IPS-18a (cell line): ENCODE results near the gene RNF31.

Experiments used
- H3K27ac ChIP-seq: one replicate; pipeline ENCODE4 v1.5.1; 2013; ENCODE audit warnings: low read length
- H3K27me3 ChIP-seq: one replicate; pipeline ENCODE4 v1.6.1; 2013; ENCODE audit warnings: mild to moderate bottlenecking, low read length; ENCODE audit not compliant: control insufficient read depth, insufficient read depth
- H3K36me3 ChIP-seq: one replicate; pipeline ENCODE4 v1.6.1; 2013; ENCODE audit warnings: low read depth, low read length; ENCODE audit not compliant: control insufficient read depth
- H3K4me1 ChIP-seq: one replicate; pipeline ENCODE4 v1.6.1; 2013; ENCODE audit warnings: low read depth, low read length; ENCODE audit not compliant: control insufficient read depth
- H3K4me3 ChIP-seq: one replicate; pipeline ENCODE4 v1.5.1; 2013; ENCODE audit warnings: low read length
- H3K9ac ChIP-seq: one replicate; pipeline ENCODE4 v1.6.1; 2013; ENCODE audit warnings: mild to moderate bottlenecking, low read length, moderate library complexity
- H3K9me3 ChIP-seq: one replicate; pipeline ENCODE4 v1.6.1; 2013; ENCODE audit warnings: low read depth, low read length; ENCODE audit not compliant: control insufficient read depth

RNF31 gene

GRCh38 chr14:24156840-24157239, 9.5 kb downstream of the RNF31 start:
- no peak overlapping the region for H3K4me3 ChIP-seq
- peaks cover 53% of the 10 kb centered on the region for H3K36me3 ChIP-seq
- no peaks in the 10 kb centered on the region for H3K27me3 ChIP-seq
- H3K9me3 ChIP-seq = no peaks in the 10 kb centered on the region
- H3K9ac ChIP-seq = no peak overlapping the region
- H3K27ac ChIP-seq = no peak overlapping the region
- H3K4me1 ChIP-seq = peaks cover 6% of the 10 kb centered on the region

GRCh38 chr14:24157331-24157730, 10.0 kb downstream of the RNF31 start:
- Histone ChIP-seq H3K27ac (no peak overlapping the region), H3K36me3 (peaks cover 50% of the 10 kb centered on the region), H3K9me3 (no peaks in the 10 kb centered on the region), H3K4me3 (no peak overlapping the region), H3K9ac (no peak overlapping the region), H3K27me3 (no peaks in the 10 kb centered on the region), H3K4me1 (peaks cover 6% of the 10 kb centered on the region)

DNA sequence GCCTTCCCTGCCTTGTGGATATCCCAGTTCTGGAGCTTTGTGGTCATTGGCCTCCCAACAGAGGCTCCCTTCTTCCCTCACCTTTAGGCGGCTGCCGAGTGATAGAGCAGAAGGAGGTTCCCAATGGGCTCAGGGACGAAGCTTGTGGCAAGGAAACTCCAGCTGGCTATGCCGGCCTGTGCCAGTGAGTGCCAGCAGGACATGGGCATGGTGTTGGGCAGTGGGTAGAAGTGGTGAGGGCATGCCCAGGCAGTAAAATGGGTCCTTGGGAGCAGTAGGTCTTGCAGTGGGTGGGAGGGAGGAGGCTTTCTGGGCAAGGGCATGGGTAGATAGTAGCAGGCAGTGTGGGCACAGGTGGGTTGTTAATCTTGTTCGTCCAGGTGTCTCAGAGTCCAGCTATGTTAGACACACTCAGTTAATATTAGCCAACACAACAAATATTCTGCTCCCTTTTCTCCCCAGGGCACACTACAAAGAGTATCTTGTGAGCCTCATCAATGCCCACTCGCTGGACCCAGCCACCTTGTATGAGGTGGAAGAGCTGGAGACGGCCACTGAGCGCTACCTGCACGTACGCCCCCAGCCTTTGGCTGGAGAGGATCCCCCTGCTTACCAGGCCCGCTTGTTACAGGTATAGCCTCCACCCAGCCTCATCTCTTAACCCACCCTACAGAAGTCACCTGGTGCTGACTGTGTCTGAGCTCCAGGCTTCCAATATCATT, 12.6 kb downstream of the RNF31 start:
- H3K4me1 ChIP-seq = peaks cover 6% of the 10 kb centered on the region
- no peaks in the 10 kb centered on the region for H3K9me3 ChIP-seq
- H3K36me3 ChIP-seq = peaks cover 45% of the 10 kb centered on the region
- no peaks in the 10 kb centered on the region for H3K27me3 ChIP-seq
- no peak overlapping the region for H3K4me3 ChIP-seq
- no peak overlapping the region for H3K9ac ChIP-seq
- no peak overlapping the region for H3K27ac ChIP-seq

GRCh38 chr14:24160499-24160849, 13.2 kb downstream of the RNF31 start:
- Histone ChIP-seq H3K4me3 (no peak overlapping the region), H3K27me3 (no peaks in the 10 kb centered on the region), H3K9ac (no peak overlapping the region), H3K9me3 (no peaks in the 10 kb centered on the region), H3K27ac (no peak overlapping the region), H3K36me3 (peaks cover 44% of the 10 kb centered on the region), H3K4me1 (peaks cover 6% of the 10 kb centered on the region)

- peaks cover 6% of the 10 kb centered on the region for H3K4me1 ChIP-seq
- no peak within 1 kb of the TSS for H3K9ac ChIP-seq
- peak within 1 kb of the TSS; percentile 35 for H3K4me3 ChIP-seq
- no peaks in the 10 kb centered on the region for H3K27me3 ChIP-seq
- H3K36me3 ChIP-seq = peaks cover 37% of the 10 kb centered on the region
- no peak within 1 kb of the TSS for H3K27ac ChIP-seq
- no peaks in the 10 kb centered on the region for H3K9me3 ChIP-seq
These were observed 13.8 kb downstream of the RNF31 start, which contains the start of gene IRF9 for GRCh38 chr14:24160850-24161804. Gene IRF9 (plus strand): TSS chr14:24161265. CDS start chr14:24162145, 880 bp downstream.

GRCh38 chr14:24162093-24162492, 14.8 kb downstream of the RNF31 start:
- H3K27ac ChIP-seq = no peak overlapping the region
- H3K36me3 ChIP-seq = peaks cover 32% of the 10 kb centered on the region
- H3K9me3 ChIP-seq = no peaks in the 10 kb centered on the region
- H3K4me3 ChIP-seq = no peak overlapping the region
- H3K4me1 ChIP-seq = peaks cover 6% of the 10 kb centered on the region
- no peaks in the 10 kb centered on the region for H3K27me3 ChIP-seq
- H3K9ac ChIP-seq = no peak overlapping the region

- H3K9me3 ChIP-seq = no peaks in the 10 kb centered on the region
- H3K27me3 ChIP-seq = no peaks in the 10 kb centered on the region
- no peak overlapping the region for H3K9ac ChIP-seq
- H3K4me3 ChIP-seq = no peak overlapping the region
- peaks cover 20% of the 10 kb centered on the region for H3K36me3 ChIP-seq
- no peak overlapping the region for H3K27ac ChIP-seq
- H3K4me1 ChIP-seq = peaks cover 6% of the 10 kb centered on the region
These were observed 17.3 kb downstream of the RNF31 start for GRCh38 chr14:24164518-24164991.

DNA sequence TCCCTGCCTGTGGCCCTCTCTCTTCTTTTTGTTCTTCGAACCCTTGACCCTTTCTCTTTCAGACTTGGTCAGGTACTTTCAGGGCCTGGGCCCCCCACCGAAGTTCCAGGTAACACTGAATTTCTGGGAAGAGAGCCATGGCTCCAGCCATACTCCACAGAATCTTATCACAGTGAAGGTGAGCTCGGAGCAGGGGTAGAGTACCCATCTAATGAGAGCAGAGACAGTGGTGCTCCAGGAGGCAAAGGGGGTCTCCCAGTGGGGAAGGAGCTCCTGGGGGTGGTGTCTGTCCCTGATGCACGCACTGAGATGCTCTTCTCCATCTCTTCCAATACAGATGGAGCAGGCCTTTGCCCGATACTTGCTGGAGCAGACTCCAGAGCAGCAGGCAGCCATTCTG, 18.5 kb downstream of the RNF31 start:
- peaks cover 8% of the 10 kb centered on the region for H3K36me3 ChIP-seq
- no peak overlapping the region for H3K27ac ChIP-seq
- H3K9me3 ChIP-seq = no peaks in the 10 kb centered on the region
- H3K4me1 ChIP-seq = peaks cover 5% of the 10 kb centered on the region
- H3K27me3 ChIP-seq = no peaks in the 10 kb centered on the region
- H3K9ac ChIP-seq = no peak overlapping the region
- H3K4me3 ChIP-seq = no peak overlapping the region

- H3K4me1 ChIP-seq = peaks cover 5% of the 10 kb centered on the region
- no peaks in the 10 kb centered on the region for H3K9me3 ChIP-seq
- H3K27me3 ChIP-seq = no peaks in the 10 kb centered on the region
- H3K9ac ChIP-seq = no peak overlapping the region
- no peak overlapping the region for H3K4me3 ChIP-seq
- H3K27ac ChIP-seq = no peak overlapping the region
- H3K36me3 ChIP-seq = peaks cover 7% of the 10 kb centered on the region
These were observed 20.3 kb downstream of the RNF31 start for GRCh38 chr14:24167469-24168114.

DNA sequence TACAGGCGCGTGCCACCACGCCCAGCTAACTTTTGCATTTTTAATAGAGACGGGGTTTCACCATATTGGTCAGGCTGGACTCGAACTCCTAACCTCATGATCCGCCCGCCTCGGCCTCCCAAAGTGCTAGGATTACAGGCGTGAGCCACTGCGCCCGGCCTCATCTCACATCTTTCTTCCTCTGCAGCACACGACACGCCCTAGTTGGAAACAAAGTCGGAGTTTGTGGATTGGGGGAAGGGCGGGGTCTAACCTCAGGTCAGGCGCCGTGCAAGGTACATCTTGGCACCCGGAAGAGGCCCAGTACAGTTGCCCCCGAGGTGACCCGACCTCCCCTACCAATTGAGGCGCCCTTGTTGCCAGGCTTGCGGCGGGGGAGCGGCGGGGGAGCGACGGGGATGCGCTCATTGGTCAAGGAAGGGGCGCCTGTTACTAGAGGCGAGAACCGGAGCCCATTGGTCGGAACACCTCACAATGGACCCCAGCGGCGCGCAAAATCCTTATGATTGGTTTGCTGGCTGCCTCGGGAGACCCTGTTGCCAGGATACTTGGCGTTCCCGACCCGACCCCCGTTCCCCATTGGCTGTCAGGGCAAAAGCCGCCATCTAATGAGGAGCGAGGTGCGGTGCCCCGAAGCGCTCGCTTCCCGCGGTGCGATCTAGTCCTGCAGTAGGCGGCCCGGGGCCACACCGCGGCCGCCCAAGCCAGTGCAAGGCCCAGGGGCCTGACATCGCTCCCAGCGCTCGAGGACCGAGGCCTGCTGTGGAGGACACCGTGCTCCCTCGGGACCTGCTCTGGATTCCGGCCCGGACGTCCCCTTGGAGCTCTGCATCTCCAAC, 24.3 kb downstream of the RNF31 start, which contains the start of gene REC8:
TSS of gene REC8 (plus strand) at position 659 of the 839 bp plus-strand sequence. CDS start 473 bp downstream, outside the sequence.
- H3K9me3 ChIP-seq = no peaks in the 10 kb centered on the region
- H3K27ac ChIP-seq = no peak within 1 kb of the TSS
- peaks cover 3% of the 10 kb centered on the region for H3K36me3 ChIP-seq
- H3K4me3 ChIP-seq = peak within 1 kb of the TSS; percentile 57
- H3K9ac ChIP-seq = peak within 1 kb of the TSS; percentile 16
- H3K4me1 ChIP-seq = peaks cover 5% of the 10 kb centered on the region
- H3K27me3 ChIP-seq = no peaks in the 10 kb centered on the region
